H1 (cell line): Measurements from ENCODE around the gene ASXL2. TPM values are rescaled to one million over a fixed set of nuclear protein-coding genes. Genes with fewer than 3 reads are reported as not detected.

Experiments used
- CTCF ChIA-PET: fragments of 300-600 bp; sonication (Branson Sonifier 250); formaldehyde crosslinking; loops from one replicate; lab custom pipeline; 2021; ENCODE audit not compliant: partially characterized antibody; lab: Charles Lee
- POLR2A ChIA-PET: fragments of 300-600 bp; sonication (Branson Sonifier 250); formaldehyde crosslinking; loops from one replicate; lab custom pipeline; 2021; ENCODE audit warnings: inconsistent platforms; ENCODE audit not compliant: partially characterized antibody; lab: Charles Lee
- DNase-seq, 2 experiments: peaks; one replicate each; pipeline versions ENCODE4 v3.0.0 to v3.0.0-alpha.2; 2010 to 2022; ENCODE audit warnings: low spot score in 2 of 2, low read depth in 1 of 2, mixed read lengths in 1 of 2
- FAIRE-seq: peaks from 2 replicates; lab custom pipeline; 2011; peaks lifted over from hg19 to GRCh38; lab: Jason Lieb, UNC
- H2AFZ ChIP-seq: 2 replicates; pipeline ENCODE4 v1.8.1; 2012; ENCODE audit warnings: low read length, inconsistent platforms
- H2AK5ac ChIP-seq: 2 replicates; pipeline ENCODE4 v1.6.1; 2013; ENCODE audit warnings: low read depth, low read length
- H2BK120ac ChIP-seq: replicated peaks from 2 replicates; pipeline ENCODE3; 2013; ENCODE audit warnings: low read depth, low read length, inconsistent platforms
- H2BK12ac ChIP-seq: 2 replicates; pipeline ENCODE4 v1.6.1; 2013; ENCODE audit warnings: low read depth, low read length
- H2BK15ac ChIP-seq: 2 replicates; pipeline ENCODE4 v1.6.1; 2013; ENCODE audit warnings: low read length
- H2BK20ac ChIP-seq: 2 replicates; pipeline ENCODE4 v1.6.1; 2013; ENCODE audit warnings: low read length
- H2BK5ac ChIP-seq: 2 replicates; pipeline ENCODE4 v1.6.1; 2013; ENCODE audit warnings: low read depth, low read length
- H3K14ac ChIP-seq: 2 replicates; pipeline ENCODE4 v1.6.1; 2013; ENCODE audit warnings: inconsistent platforms; ENCODE audit not compliant: insufficient read length
- H3K18ac ChIP-seq: 2 replicates; pipeline ENCODE4 v1.6.1; 2013; ENCODE audit warnings: low read length; ENCODE audit errors: extremely low read depth
- H3K23ac ChIP-seq: 2 replicates; pipeline ENCODE4 v1.6.1; 2013; ENCODE audit warnings: inconsistent platforms; ENCODE audit not compliant: insufficient read length
- H3K23me2 ChIP-seq: 2 replicates; pipeline ENCODE4 v1.6.1; 2013; ENCODE audit warnings: low read depth, low read length
- H3K27ac ChIP-seq: 2 replicates; pipeline ENCODE4 v1.6.1; 2011; ENCODE audit warnings: low read depth, low read length, inconsistent platforms
- H3K27me3 ChIP-seq, 4 experiments: replicated peaks in 1 of 4; 1 replicate in 1 of 4; 2 replicates in 3 of 4; pipeline versions ENCODE4 v1.6.1 to v1.8.1; 2011 to 2013; ENCODE audit warnings: low read length in 3 of 4, mild to moderate bottlenecking in 3 of 4, inconsistent platforms in 2 of 4, mixed read lengths in 2 of 4, moderate library complexity in 1 of 4; ENCODE audit not compliant: control insufficient read depth in 3 of 4, insufficient read depth in 3 of 4; ENCODE audit errors: extremely low read depth in 1 of 4
- H3K36me3 ChIP-seq, 4 experiments: 2 replicates each; pipeline versions ENCODE4 v1.6.1 to v1.8.1; 2011 to 2013; ENCODE audit warnings: mild to moderate bottlenecking in 4 of 4, low read length in 3 of 4, moderate library complexity in 2 of 4, control low read depth in 1 of 4, inconsistent platforms in 1 of 4; ENCODE audit not compliant: insufficient read depth in 4 of 4, control insufficient read depth in 2 of 4
- H3K4ac ChIP-seq: replicated peaks from 2 replicates; pipeline ENCODE3; 2013; ENCODE audit warnings: low read length, low read depth, mixed read lengths, inconsistent platforms; ENCODE audit not compliant: insufficient read length
- H3K4me1 ChIP-seq, 4 experiments: replicated peaks in 1 of 4; 1 replicate in 1 of 4; 2 replicates in 3 of 4; pipeline versions ENCODE4 v1.6.1 to v1.8.1; 2011 to 2013; ENCODE audit warnings: low read length in 3 of 4, inconsistent platforms in 2 of 4, mixed read lengths in 1 of 4; ENCODE audit not compliant: insufficient read depth in 4 of 4, control insufficient read depth in 3 of 4
- H3K4me2 ChIP-seq, 2 experiments: 2 replicates each; pipeline versions ENCODE4 v1.6.1 to v1.8.1; 2011 to 2013; ENCODE audit warnings: low read depth in 2 of 2, low read length in 2 of 2, control low read depth in 1 of 2, inconsistent platforms in 1 of 2, mild to moderate bottlenecking in 1 of 2; ENCODE audit not compliant: insufficient read depth in 1 of 2
- H3K4me3 ChIP-seq, 4 experiments: fragments of 200-600, 300-600 bp in 1 of 4; sonication (generic), shearing (Covaris generic), sonication (Bioruptor Twin) in 1 of 4; 2 replicates each; pipeline versions ENCODE4 v1.5.1 to v1.8.1; 2011 to 2016; ENCODE audit warnings: low read length in 4 of 4, low read depth in 3 of 4, control low read depth in 2 of 4, inconsistent platforms in 2 of 4, mild to moderate bottlenecking in 2 of 4, mixed read lengths in 1 of 4, moderate library complexity in 1 of 4; ENCODE audit not compliant: insufficient read depth in 2 of 4; ENCODE audit errors: extremely low read depth in 1 of 4
- H3K56ac ChIP-seq: replicated peaks from 2 replicates; pipeline ENCODE3; 2013; ENCODE audit warnings: low read depth, mild to moderate bottlenecking, mixed read lengths, low read length, inconsistent platforms; ENCODE audit not compliant: insufficient read length
- H3K79me1 ChIP-seq: 2 replicates; pipeline ENCODE4 v1.6.1; 2013; ENCODE audit warnings: low read depth, low read length, control low read depth
- H3K79me2 ChIP-seq, 2 experiments: 2 replicates each; pipeline versions ENCODE4 v1.6.1 to v1.8.1; 2012 to 2013; ENCODE audit warnings: low read length in 2 of 2, mild to moderate bottlenecking in 2 of 2, inconsistent platforms in 1 of 2; ENCODE audit not compliant: insufficient read depth in 2 of 2, control insufficient read depth in 1 of 2
- H3K9ac ChIP-seq, 4 experiments: replicated peaks in 1 of 4; 1 replicate in 1 of 4; 2 replicates in 3 of 4; pipeline versions ENCODE4 v1.6.1 to v1.8.1; 2011 to 2013; ENCODE audit warnings: low read depth in 3 of 4, low read length in 3 of 4, control low read depth in 2 of 4, mild to moderate bottlenecking in 2 of 4, moderate library complexity in 2 of 4, inconsistent platforms in 1 of 4; ENCODE audit errors: extremely low read depth in 1 of 4
- H3K9me3 ChIP-seq, 2 experiments: 2 replicates each; pipeline versions ENCODE4 v1.6.1 to v1.8.1; 2012 to 2013; ENCODE audit warnings: mild to moderate bottlenecking in 2 of 2, moderate library complexity in 2 of 2, control low read depth in 1 of 2, inconsistent platforms in 1 of 2, low read depth in 1 of 2, low read length in 1 of 2, mixed read lengths in 1 of 2; ENCODE audit not compliant: insufficient read depth in 2 of 2
- H4K20me1 ChIP-seq, 2 experiments: replicated peaks in 1 of 2; 2 replicates each; pipeline versions ENCODE3 to v1.8.1; 2011 to 2013; ENCODE audit warnings: inconsistent platforms in 2 of 2, low read length in 2 of 2, mild to moderate bottlenecking in 1 of 2; ENCODE audit not compliant: insufficient read depth in 2 of 2, control insufficient read depth in 1 of 2
- H4K5ac ChIP-seq: 2 replicates; pipeline ENCODE4 v1.6.1; 2013; ENCODE audit warnings: low read length, low read depth, mixed read lengths, inconsistent platforms; ENCODE audit not compliant: insufficient read length
- H4K8ac ChIP-seq: 2 replicates; pipeline ENCODE4 v1.8.0; 2013; ENCODE audit warnings: mild to moderate bottlenecking, moderate library complexity, low read length, inconsistent platforms; ENCODE audit not compliant: insufficient read depth; ENCODE audit errors: extremely low read depth
- H4K91ac ChIP-seq: replicated peaks from 2 replicates; pipeline ENCODE3; 2013; ENCODE audit warnings: low read length, mixed read lengths, inconsistent platforms; ENCODE audit not compliant: insufficient read length
- ATF2 ChIP-seq: IDR thresholded peaks from 2 replicates; pipeline ENCODE4 v1.6.1; 2012; ENCODE audit warnings: low read length, inconsistent platforms
- BRCA1 ChIP-seq: IDR thresholded peaks from 2 replicates; pipeline ENCODE4 v1.6.1; 2012; ENCODE audit warnings: low read depth, low read length, improper control_type of control experiment
- CBX5 ChIP-seq: fragments of 300-800, 300-1000 bp; sonication (generic); IDR thresholded peaks from 2 replicates; pipeline ENCODE4 v1.7.1; 2016; ENCODE audit warnings: antibody characterized with exemption, low read length, low read depth
- CHD1 ChIP-seq: IDR thresholded peaks from 2 replicates; pipeline ENCODE4 v1.6.1; 2012; ENCODE audit warnings: low read depth, low read length, improper control_type of control experiment
- CHD2 ChIP-seq: IDR thresholded peaks from 2 replicates; pipeline ENCODE4 v1.6.1; 2012; ENCODE audit warnings: low read length, improper control_type of control experiment
- E2F6 ChIP-seq: IDR thresholded peaks from 2 replicates; pipeline ENCODE4 v1.6.1; 2012; ENCODE audit warnings: inconsistent platforms
- JUND ChIP-seq: IDR thresholded peaks from 2 replicates; pipeline ENCODE4 v1.6.1; 2011; ENCODE audit warnings: mild to moderate bottlenecking, improper control_type of control experiment, low read length
- POLR2AphosphoS5 ChIP-seq: IDR thresholded peaks from 2 replicates; pipeline ENCODE4 v1.6.1; 2011; ENCODE audit warnings: low read depth, low read length
- RNF2 ChIP-seq: fragments of 200-900, 300-1000 bp; sonication (generic); IDR thresholded peaks from 2 replicates; pipeline ENCODE4 v1.7.1; 2016; ENCODE audit warnings: borderline replicate concordance, low read depth, mild to moderate bottlenecking, antibody characterized with exemption, low read length; ENCODE audit not compliant: poor library complexity, severe bottlenecking; ENCODE audit errors: missing control alignments
- SP4 ChIP-seq: IDR thresholded peaks from 2 replicates; pipeline ENCODE4 v1.6.1; 2012; ENCODE audit warnings: low read length, inconsistent platforms
- TAF7 ChIP-seq: optimal IDR thresholded peaks from 2 replicates; pipeline ENCODE3; 2011; ENCODE audit warnings: low read depth, mild to moderate bottlenecking, inconsistent platforms, low read length, moderate library complexity, borderline replicate concordance
- TEAD4 ChIP-seq: IDR thresholded peaks from 2 replicates; pipeline ENCODE4 v1.6.1; 2012; ENCODE audit warnings: low read depth, low read length, inconsistent platforms, mixed read lengths
- ZNF274 ChIP-seq: IDR thresholded peaks from 2 replicates; pipeline ENCODE4 v1.7.0; 2012; ENCODE audit warnings: low read length, borderline replicate concordance; ENCODE audit errors: extremely low read depth
- WGBS, 2 experiments: shearing (Covaris generic) in 1 of 2; methylation state at CpG; one replicate each; pipeline versions ENCODE4 v1.1.6 to v1.1.7; 2013 to 2015; ENCODE audit warnings: low lambda C conversion rate in 2 of 2, mixed read lengths in 2 of 2, inconsistent platforms in 1 of 2, low coverage in 1 of 2, missing lambda C conversion rate in 1 of 2; ENCODE audit not compliant: insufficient replicate concordance in 2 of 2, insufficient coverage in 1 of 2, insufficient read length in 1 of 2; ENCODE audit errors: extremely low coverage in 1 of 2, missing lambda C conversion rate in 1 of 2; 5-methylcytosine and 5-hydroxymethylcytosine counted together
- polyA plus RNA-seq, 7 experiments: library from polyadenylated mRNA; depleted of rRNA in 3 of 7; stranded (reverse) in 5 of 7; unstranded in 2 of 7; fragments of >200 nt in 5 of 7; fragments of 200-250 nt in 2 of 7; gene quantifications; 1 replicate in 5 of 7; 2 replicates in 1 of 7; 4 replicates in 1 of 7; pipeline versions ENCODE4 v1.2.1 to v1.2.3, GENCODE V29; 2011 to 2013; ENCODE audit warnings: missing spikeins in 2 of 7, mixed read lengths in 2 of 7
- total RNA-seq: library from RNA; stranded (reverse); fragmentation: NEBNext Ultra II Directional; extraction: Animal tissue kit (Norgen Biotek cat#: 25700); gene quantifications from 2 replicates; pipeline ENCODE4 v1.2.1, GENCODE V29; 2021

ASXL2 gene
- total and polyA plus RNA-seq, 2 of the 8 experiments (the other 6 are each of a cell fraction or from before 2014, with no cell fraction given): 7.2 to 41.3 TPM

- no peak overlapping the region for H3K9ac ChIP-seq
- H2BK120ac ChIP-seq: no peak overlapping the region
- no peaks in the 10 kb centered on the region for H3K9me3 ChIP-seq
- no peak overlapping the region for H3K56ac ChIP-seq
- H4K8ac ChIP-seq: no peak overlapping the region; the same call in 1 of the 2 replicates
- H3K14ac ChIP-seq: no peak overlapping the region
- no peak overlapping the region for H3K27ac ChIP-seq
- H3K23me2 ChIP-seq: no peaks in the 10 kb centered on the region; the same call in 1 of the 2 replicates
- no peak for DNase-seq
- no peak overlapping the region for H3K4me2 ChIP-seq
- H4K91ac ChIP-seq: no peak overlapping the region
- H3K23ac ChIP-seq: no peak overlapping the region
- H3K4me1 ChIP-seq: no peaks in the 10 kb centered on the region
- no peak overlapping the region for H2BK5ac ChIP-seq
- no peak overlapping the region for H3K4ac ChIP-seq
- no peaks in the 10 kb centered on the region for H3K79me2 ChIP-seq
- no peak for FAIRE-seq
- H3K36me3 ChIP-seq: peaks cover 0 to 50% (median 27%) of the 10 kb centered on the region in 4 experiments
- H4K20me1 ChIP-seq: no peaks in the 10 kb centered on the region
- H2BK20ac ChIP-seq: no peak overlapping the region
- POLR2A ChIA-PET: no interaction called here
- no peak overlapping the region for H3K4me3 ChIP-seq
- CTCF ChIA-PET: interaction anchor here (1.3 kb wide), 1 partner anchor 396 kb away, joined by 5 read pairs; no protein-coding TSS in a partner anchor
- no peak overlapping the region for H3K18ac ChIP-seq
- no peak overlapping the region for H2BK12ac ChIP-seq
- H3K27me3 ChIP-seq: no peaks in the 10 kb centered on the region
- H2BK15ac ChIP-seq: no peak overlapping the region
- H3K79me1 ChIP-seq: no peaks in the 10 kb centered on the region
- H2AFZ ChIP-seq: no peak overlapping the region
- H2AK5ac ChIP-seq: no peak overlapping the region
- WGBS, 2 experiments: 91% methylated on average over 5 of the region's 5 CpGs; no CpG with 5 or more reads in 1 of the 2 experiments
- H4K5ac ChIP-seq: no peak overlapping the region
- no peak for TF ChIP-seq ATF2
- no peak for TF ChIP-seq SP4
- no peak for TF ChIP-seq BRCA1
- no peak for TF ChIP-seq JUND
- TF ChIP-seq E2F6: no peak
- TF ChIP-seq RNF2: no peak
- TF ChIP-seq TAF7: no peak
- no peak for TF ChIP-seq CHD1
- TF ChIP-seq POLR2AphosphoS5: no peak
- no peak for TF ChIP-seq CBX5
- TF ChIP-seq ZNF274: no peak
- TF ChIP-seq TEAD4: no peak
- no peak for TF ChIP-seq CHD2
These were observed 128.6 kb downstream of the ASXL2 start for GRCh38 chr2:25749676-25750075.
